ENCODE data around the gene HIP1R.
"Not testable (repeated sequence)": the region's sequence is repeated elsewhere in the genome, so short reads cannot be mapped to it uniquely, and the experiment has no call there.

The HIP1R gene

GRCh38 chr12:122834921-122835749 is at the start of gene HIP1R:
Gene HIP1R, plus strand, starts transcription at chr12:122835457. Its CDS starts 94 bp downstream, at chr12:122835551.
- DNase-seq, result peak; percentile 36

- DNase-seq, result no peak
These were observed 49.8 kb upstream of the HIP1R start for GRCh38 chr12:122785503-122785902.

GRCh38 chr12:122788387-122788786 is 46.9 kb upstream of the HIP1R start:
- no peak for DNase-seq

DNA sequence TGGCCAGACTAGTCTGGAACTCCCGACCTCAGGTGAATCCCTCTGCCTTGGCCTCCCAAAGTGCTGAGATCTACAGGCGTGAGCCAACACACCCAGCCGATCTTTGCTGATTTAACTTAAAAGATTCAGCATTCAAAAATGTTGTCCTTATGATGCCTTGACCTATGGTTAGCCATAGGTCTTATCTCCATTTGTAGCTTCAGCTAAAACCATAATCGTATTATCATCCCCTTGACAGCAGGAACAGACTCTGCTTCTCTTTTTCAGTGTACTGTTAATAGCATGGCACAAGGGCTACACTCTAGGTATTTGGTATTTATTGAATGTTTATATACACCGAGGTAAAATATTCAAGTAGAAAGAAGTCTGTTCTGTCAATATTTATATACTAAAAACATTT is 45.6 kb upstream of the HIP1R start:
- no peak for DNase-seq

- DNase-seq, result no peak
These were observed 44.7 kb upstream of the HIP1R start for GRCh38 chr12:122790393-122791075.

GRCh38 chr12:122793685-122794106 is 41.6 kb upstream of the HIP1R start:
- no peak for DNase-seq

- DNase-seq, result no peak
These were observed 39.5 kb upstream of the HIP1R start for GRCh38 chr12:122795807-122796206.

- DNase-seq, result no peak
These were observed 35.5 kb upstream of the HIP1R start for GRCh38 chr12:122799641-122800243.

GRCh38 chr12:122803937-122804336 is 31.3 kb upstream of the HIP1R start:
- DNase-seq, result no peak

GRCh38 chr12:122804957-122805356 is 30.3 kb upstream of the HIP1R start:
- not testable (repeated sequence) for DNase-seq

- DNase-seq, result no peak
These were observed 27.6 kb upstream of the HIP1R start for GRCh38 chr12:122807651-122808050.

DNA sequence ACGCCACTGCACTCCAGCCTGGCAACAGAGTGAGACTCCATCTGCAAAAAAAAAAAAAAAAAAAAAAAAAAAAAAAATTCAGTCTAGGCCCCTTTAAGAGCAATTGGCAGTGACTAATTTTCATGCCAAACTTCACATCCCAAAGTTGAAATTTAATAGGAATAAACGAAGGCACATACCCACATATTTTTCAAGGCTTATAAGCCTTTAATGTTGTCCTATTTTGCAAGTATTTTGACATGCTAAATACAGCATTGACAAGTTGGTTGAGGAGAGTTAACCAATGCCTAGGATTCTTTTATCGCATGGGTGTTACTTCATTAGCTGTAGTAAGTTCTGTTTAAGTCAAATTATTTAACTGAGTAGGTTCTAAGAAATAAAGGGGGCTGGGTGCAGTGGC is 23.5 kb upstream of the HIP1R start:
- no peak for DNase-seq

GRCh38 chr12:122813310-122813713 is 21.9 kb upstream of the HIP1R start:
- no peak for DNase-seq

DNA sequence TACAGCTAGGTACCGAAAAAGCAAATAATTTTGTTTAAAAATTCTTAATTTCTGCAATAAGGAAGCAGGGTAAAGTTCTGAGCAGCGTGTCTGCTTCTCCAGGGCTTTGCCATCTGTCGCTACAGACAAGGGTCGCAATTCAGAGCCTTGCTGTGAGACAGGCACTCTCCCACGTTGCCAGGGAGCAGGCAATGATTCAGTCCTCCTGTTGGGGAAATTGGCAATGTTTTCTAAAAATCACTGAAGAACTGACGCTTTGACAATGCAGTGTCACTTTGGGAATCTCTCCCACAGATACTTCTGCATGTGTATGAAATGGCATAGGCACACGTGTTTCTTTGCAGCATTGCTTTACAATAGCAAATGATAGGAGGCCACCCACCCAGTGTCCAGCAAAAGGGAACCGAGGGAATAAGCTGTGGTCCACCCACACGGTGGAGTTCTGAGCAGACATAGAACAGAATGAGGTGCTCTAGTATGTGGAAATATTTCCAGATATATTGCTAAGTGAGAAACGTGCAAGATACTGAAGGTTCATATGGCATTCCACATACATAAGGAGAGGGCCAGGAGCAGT is 16.0 kb upstream of the HIP1R start:
- no peak for DNase-seq

GRCh38 chr12:122820138-122820537 is 15.1 kb upstream of the HIP1R start:
- no peak for DNase-seq

DNA sequence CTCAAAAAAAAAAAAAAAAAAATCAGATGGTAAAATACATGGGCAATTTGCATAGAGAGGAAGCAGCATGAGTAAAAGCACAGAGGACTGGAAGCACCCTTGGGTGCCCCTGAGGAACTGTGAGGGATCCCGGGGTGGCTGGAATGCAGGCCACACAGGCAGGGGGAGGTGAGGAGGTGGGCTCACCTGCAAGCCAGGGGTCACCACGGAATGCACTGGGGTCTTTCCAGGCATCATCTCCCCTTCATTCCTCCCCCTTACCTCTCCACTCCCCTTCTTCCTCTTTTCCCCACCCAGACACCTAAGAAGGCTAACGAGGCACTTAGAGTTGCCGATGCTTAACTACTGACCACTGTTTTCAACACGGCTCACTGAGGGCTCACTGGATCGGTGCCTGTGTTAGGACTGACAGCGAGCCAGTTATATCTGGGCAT is 14.4 kb upstream of the HIP1R start:
- no peak for DNase-seq

DNA sequence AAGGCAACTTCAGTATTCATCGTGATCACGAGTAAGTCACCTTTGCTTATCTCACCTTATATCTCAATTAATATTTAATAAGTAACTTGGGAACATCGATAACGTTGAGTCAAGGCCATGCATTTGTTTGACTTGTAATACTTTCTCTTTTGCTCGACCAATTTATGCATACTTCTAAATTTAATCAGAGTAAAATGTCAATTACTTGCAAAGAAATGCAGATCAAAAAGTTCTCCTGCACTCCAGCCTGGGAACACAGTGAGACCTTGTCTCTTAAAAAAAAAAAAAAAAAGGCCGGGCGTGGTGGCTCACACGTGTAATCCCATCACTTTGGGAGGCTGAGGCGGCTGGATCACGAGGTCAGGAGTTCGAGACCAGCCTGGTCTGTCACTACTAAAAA is 11.8 kb upstream of the HIP1R start:
- no peak for DNase-seq

DNA sequence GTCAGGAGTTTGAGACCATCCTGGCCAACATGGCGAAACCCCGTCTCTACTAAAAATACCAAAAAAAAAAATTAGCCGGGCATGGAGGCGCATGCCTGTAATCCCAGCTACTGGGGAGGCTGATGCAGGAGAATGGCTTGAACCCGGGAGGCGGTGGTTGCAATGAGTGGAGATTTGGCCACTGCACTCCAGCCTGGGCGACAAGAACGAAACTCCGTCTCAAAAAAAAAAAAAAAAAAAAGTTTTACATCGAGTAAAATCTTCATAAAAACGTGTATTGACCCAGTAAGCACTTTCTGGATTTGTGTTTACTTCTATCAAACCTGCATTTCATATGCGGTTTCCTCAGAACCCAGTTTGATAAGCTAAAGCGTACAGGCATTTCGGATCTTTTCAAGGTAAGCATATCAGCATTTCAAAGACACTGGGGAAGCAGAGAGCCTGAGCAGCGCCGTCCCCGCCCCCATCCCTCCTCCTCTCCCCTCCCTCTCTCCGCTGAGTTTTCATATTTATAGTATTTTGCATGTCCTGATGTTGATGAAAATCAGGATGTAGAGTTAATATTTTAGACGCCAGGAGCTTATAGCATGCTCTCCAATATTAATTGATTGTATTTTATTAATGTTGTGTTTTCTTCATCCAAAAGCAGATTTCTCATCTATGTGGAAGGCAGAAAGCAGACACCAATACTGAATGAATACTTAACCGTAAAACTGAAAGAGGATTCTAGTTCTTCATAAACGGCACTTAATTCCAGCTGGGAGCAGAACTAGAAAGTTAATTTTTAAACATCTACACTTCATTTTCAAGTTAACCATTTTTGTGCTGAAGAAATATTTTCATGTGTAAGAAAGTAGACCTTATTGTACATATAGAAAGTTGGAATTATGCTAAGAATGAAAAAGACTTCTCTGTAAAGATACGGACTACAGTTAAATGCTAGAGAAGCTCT is 9.2 kb upstream of the HIP1R start:
- no peak for DNase-seq

DNA sequence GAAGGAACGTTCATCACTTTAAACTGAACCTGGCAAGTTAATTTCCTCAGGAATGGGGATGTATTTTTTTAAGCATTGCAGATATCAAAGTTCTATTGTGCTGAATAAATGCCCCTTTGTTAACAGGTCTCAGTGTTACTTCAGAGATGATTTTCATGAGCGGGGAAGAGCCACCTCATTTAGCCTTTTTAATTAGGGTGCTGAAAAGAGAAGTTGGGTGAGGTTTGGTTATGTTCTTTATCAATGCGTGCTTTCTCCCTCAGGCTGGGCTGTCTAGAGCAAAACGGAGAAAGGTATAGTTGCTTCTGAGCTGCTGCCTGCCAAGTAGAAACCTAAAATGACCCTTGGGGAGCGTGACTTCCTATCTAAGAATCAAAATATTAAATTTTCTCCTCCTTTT is 8.0 kb upstream of the HIP1R start:
- no peak for DNase-seq

GRCh38 chr12:122830517-122831214 is 4.6 kb upstream of the HIP1R start:
- no peak for DNase-seq

DNA sequence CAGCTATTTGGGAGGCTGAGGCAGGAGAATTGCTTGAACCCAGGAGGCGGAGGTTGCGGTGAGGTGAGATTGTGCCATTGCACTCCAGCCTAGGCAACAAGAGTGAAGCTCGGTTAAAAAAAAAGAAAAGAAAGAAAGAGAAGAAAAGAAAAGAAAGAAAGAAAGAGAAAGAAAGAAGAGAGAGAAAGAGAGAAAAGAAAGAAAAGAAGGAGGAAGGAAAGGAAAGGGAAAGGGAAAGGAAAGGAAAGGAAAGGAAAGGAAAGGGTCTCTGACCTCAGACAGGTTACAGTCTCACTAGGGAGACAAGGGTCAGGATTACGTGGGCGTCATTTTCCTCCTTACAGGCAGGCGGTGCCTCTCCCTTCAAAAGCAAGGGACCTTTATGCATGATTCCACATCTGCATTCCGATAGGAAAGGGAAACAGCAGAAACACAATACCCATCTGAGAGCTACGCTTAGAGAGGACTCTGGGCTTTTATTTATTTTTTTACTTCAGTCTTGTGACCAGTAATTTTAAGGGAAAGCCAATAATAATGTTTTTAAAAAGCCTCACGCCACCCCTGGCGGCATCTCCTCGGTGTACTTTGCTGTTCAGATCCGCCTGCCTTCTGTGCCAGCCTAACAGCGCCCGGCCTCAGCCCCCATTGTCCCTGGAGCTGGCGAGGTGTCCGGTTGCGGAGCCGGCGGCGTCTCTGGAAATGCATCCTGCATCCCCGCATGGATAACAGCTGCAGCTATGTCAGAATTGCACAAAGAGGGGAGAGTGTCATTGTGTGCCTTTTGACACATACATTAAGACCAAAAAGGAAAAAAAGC is 945 bp upstream of the HIP1R start:
- no peak for DNase-seq

All from stimulated activated naive CD4-positive, alpha-beta T cell treated with Interleukin-2 at 50 U/mL for 16 hours (primary cell).